Smooth muscle cell (in vitro differentiated cells): Measurements from ENCODE around the gene NANOS1. TPM values are rescaled to one million over a fixed set of nuclear protein-coding genes. Genes with fewer than 3 reads are reported as not detected.

Experiments
- DNase-seq: peaks from one replicate; lab custom pipeline; 2025; ENCODE audit not compliant: unreplicated experiment; lab: John Stamatoyannopoulos, UW
- H2AFZ ChIP-seq: fragments of 200-600 bp; sonication (generic); 2 replicates; pipeline ENCODE4 v1.6.0; 2016; ENCODE audit warnings: antibody characterized with exemption, low read depth, mild to moderate bottlenecking
- H3F3A ChIP-seq: fragments of 200-600 bp; sonication (generic); 2 replicates; pipeline ENCODE4 v1.6.0; 2017; ENCODE audit warnings: antibody characterized with exemption, low read depth
- H3K27ac ChIP-seq: fragments of 200-600 bp; sonication (generic); 2 replicates; pipeline ENCODE4 v1.5.1; 2016; ENCODE audit warnings: low read depth, mild to moderate bottlenecking
- H3K27me3 ChIP-seq: fragments of 200-600 bp; sonication (generic); 2 replicates; pipeline ENCODE4 v1.6.1; 2016; ENCODE audit warnings: low read depth, mild to moderate bottlenecking
- H3K36me3 ChIP-seq: fragments of 200-600 bp; sonication (generic); 2 replicates; pipeline ENCODE4 v1.5.1; 2016; ENCODE audit warnings: low read depth
- H3K4me1 ChIP-seq: fragments of 200-600 bp; sonication (generic); 2 replicates; pipeline ENCODE4 v1.5.1; 2016; ENCODE audit warnings: low read depth
- H3K4me2 ChIP-seq: fragments of 200-600 bp; sonication (generic); 2 replicates; pipeline ENCODE4 v1.6.0; 2016; ENCODE audit warnings: mild to moderate bottlenecking
- H3K4me3 ChIP-seq: fragments of 200-600 bp; sonication (generic); 2 replicates; pipeline ENCODE4 v1.5.1; 2016; ENCODE audit warnings: mild to moderate bottlenecking
- H3K79me2 ChIP-seq: fragments of 200-600 bp; sonication (generic); 2 replicates; pipeline ENCODE4 v1.6.0; 2016; ENCODE audit warnings: low read depth, mild to moderate bottlenecking
- H3K9ac ChIP-seq: fragments of 200-600 bp; sonication (generic); 2 replicates; pipeline ENCODE4 v1.6.0; 2016; ENCODE audit warnings: low read depth
- H3K9me3 ChIP-seq: fragments of 200-600 bp; sonication (generic); replicated peaks from 2 replicates; pipeline ENCODE4 v1.5.1; 2016; ENCODE audit warnings: low read depth
- H4K20me1 ChIP-seq: fragments of 200-600 bp; sonication (generic); 2 replicates; pipeline ENCODE4 v1.6.0; 2016; ENCODE audit warnings: low read depth
- WGBS: methylation state at CpG from one replicate; pipeline ENCODE4 v1.1.7; 2016; ENCODE audit warnings: low lambda C conversion rate; 5-methylcytosine and 5-hydroxymethylcytosine counted together
- polyA plus RNA-seq: library from polyadenylated mRNA; unstranded; fragments of >200 nt; fragmentation: Nextera tagmentation; extraction: Ambion mirVana; gene quantifications from 2 replicates; pipeline ENCODE4 v1.2.1, GENCODE V29; 2016
- small RNA-seq: library from RNA; depleted of rRNA; stranded (forward); fragments of <200 nt; gene quantifications from one replicate; pipeline ENCODE3, GENCODE V24; 2014
- total RNA-seq: library from RNA; depleted of rRNA; stranded (reverse); fragments of >200 nt; gene quantifications from 2 replicates; pipeline ENCODE4 v1.2.3, GENCODE V29; 2014
- TF ChIP-seq, protein P1 (sequence below): fragments of 200-600 bp; sonication (generic); IDR thresholded peaks from 2 replicates; pipeline ENCODE4 v1.5.1; 2017; ENCODE audit warnings: borderline replicate concordance, mild to moderate bottlenecking, antibody characterized with exemption; ENCODE audit not compliant: insufficient read depth, poor library complexity, severe bottlenecking

Gene NANOS1
- total and polyA plus RNA-seq, 2 experiments from 2014 or later = 0.90 to 1.4 TPM

DNA sequence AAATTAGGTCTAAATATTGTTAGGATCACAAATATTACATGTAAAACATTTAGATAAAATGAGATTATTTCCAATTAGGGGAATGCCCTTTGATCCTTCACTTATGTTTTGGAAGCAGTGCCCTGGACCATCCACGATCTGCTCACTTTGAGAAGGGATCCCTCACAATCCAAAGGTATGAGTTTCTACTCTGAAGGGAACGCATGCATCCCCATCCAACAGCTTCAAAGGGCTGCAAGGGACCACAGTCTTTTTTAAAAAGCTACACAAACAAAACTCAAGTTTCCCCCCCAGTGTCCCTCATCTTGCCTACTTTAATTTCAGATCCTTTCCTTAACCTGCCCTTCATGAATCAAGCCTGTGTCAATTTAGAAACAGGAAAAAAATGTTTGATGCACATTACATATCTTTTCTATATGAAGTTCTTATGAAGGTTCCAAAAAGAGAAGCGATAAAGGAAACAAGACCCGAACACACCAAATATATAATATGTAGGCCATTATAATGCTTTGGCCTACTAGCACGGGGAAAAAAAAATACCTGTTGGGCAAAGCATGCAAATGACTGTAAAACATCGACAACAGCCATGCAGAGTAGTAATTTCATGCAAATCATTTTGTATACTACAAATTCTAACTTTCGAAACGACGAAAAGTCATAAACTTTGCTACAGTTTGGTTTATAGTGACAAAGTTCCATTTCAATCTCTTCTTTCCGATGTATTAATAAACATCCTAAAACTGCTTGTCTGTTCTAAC is 49.1 kb downstream of the NANOS1 start:
- 38% methylated on average over 10 of the region's 10 CpGs for WGBS
- H3K27me3 ChIP-seq = no peaks in the 10 kb centered on the region
- peak overlapping the region; percentile 96 for H3K4me3 ChIP-seq
- peak overlapping the region; percentile 92 for H3K27ac ChIP-seq
- peak overlapping the region; percentile 100 for H3K9ac ChIP-seq
- TF ChIP-seq, protein P1, sequence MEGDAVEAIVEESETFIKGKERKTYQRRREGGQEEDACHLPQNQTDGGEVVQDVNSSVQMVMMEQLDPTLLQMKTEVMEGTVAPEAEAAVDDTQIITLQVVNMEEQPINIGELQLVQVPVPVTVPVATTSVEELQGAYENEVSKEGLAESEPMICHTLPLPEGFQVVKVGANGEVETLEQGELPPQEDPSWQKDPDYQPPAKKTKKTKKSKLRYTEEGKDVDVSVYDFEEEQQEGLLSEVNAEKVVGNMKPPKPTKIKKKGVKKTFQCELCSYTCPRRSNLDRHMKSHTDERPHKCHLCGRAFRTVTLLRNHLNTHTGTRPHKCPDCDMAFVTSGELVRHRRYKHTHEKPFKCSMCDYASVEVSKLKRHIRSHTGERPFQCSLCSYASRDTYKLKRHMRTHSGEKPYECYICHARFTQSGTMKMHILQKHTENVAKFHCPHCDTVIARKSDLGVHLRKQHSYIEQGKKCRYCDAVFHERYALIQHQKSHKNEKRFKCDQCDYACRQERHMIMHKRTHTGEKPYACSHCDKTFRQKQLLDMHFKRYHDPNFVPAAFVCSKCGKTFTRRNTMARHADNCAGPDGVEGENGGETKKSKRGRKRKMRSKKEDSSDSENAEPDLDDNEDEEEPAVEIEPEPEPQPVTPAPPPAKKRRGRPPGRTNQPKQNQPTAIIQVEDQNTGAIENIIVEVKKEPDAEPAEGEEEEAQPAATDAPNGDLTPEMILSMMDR = no peak
- DNase-seq = no peak
- no peaks in the 10 kb centered on the region for H3K36me3 ChIP-seq
- peaks cover 2% of the 10 kb centered on the region for H3F3A ChIP-seq
- H4K20me1 ChIP-seq = peaks cover 64% of the 10 kb centered on the region
- H3K9me3 ChIP-seq = no peaks in the 10 kb centered on the region
- H3K4me2 ChIP-seq = peak overlapping the region; percentile 92
- no peak overlapping the region for H2AFZ ChIP-seq
- peaks cover 17% of the 10 kb centered on the region for H3K4me1 ChIP-seq
- H3K79me2 ChIP-seq = peaks cover 74% of the 10 kb centered on the region

DNA sequence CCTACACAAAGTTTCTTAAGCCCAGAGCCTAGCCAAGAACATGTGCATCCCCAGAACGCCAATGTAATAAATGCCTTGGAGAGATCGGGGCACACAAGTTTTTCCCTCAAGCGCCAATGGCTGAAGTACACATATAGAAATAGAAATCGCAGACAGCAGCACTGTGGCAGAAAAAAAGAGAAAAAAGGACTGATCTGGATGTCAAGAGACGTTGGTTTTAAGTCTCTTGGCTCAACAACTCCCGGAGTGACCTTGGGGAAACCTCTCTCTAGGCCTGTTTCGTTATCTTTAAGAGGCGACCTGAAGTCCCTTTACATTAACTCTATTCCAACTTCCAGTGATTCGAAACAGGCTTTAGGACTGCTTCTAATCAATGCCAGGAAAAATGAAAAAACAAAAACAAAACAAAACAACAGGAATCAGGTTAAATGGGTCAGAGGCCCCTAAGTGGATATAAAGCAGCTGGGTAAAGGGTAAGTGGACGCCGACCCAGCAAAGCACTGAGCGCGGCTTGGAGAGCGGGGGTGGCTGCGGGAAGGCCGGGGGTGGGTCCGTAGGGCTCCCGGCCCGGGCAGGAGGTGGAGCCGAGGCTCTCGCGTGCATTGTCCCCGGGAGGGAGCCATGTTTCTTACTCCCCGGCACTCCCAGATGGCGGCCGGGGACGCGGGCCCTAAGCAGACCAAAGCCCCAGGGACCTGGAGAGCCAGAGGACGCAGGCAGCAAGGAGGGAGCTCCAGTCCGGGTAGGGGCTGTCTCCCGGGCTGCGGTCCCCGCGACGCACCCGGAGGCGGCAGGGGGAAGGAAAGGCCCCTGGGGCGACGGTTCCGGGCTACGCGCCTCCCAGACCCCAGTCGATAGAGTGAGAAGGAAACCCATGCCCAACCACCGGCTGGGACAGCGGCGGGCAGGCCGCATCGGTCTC is 50.3 kb downstream of the NANOS1 start:
- Histone ChIP-seq H3K4me1 (peaks cover 17% of the 10 kb centered on the region), H2AFZ (peak overlapping the region; percentile 62), H3K27me3 (no peaks in the 10 kb centered on the region), H3K36me3 (no peaks in the 10 kb centered on the region), H4K20me1 (peaks cover 51% of the 10 kb centered on the region), H3K9ac (peak overlapping the region; percentile 100), H3K4me2 (peak overlapping the region; percentile 92), H3K27ac (peak overlapping the region; percentile 92), H3K79me2 (peaks cover 62% of the 10 kb centered on the region), H3F3A (no peaks in the 10 kb centered on the region), H3K9me3 (no peaks in the 10 kb centered on the region), H3K4me3 (peak overlapping the region; percentile 96)
- under 1% methylated on average over 33 of the region's 48 CpGs for WGBS
- DNase-seq = peak; percentile 60
- TF ChIP-seq, protein P1 = no peak

DNA sequence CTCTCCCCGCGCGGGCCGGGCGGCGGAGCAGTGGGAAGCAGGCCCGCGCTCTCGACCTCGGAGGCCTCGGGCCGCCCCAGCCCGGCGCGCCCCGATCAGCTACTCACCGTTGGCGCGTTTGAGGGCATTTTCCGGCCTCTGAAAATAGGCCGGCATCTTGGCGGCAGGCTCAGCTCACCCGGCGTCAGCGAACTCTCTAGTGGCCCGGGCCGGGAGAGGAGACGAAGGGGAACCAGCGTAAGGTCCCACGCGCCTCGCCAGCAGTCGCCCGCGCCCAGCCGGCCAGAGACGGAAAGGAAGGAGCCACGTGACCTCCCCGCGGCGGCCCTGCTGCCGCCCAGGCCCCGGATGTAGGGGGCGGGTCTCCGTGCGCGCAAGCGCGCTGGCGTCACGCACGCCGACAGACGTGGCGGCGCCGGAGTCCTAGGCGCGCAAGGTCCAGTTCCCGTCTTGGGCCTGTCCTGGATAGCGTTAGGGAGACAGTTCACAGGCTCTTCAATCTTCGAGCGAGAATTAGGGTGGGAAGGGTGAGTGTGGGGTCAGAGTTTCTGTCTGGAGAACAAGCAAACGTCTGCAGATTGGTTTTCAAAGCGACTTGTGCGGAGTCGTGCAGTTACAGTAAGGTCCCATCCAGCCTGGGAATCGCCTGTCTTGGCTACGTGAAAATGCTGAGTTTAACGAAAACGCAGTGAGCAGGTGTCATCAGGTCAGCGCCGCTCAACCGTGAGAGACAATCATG is 51.2 kb downstream of the NANOS1 start, which contains the start of gene EIF3A:
TSS of gene EIF3A (minus strand) at position 297 of the 739 bp plus-strand sequence. CDS start at position 156, 141 bp downstream.
- DNase-seq = peak; percentile 80
- peaks cover 43% of the 10 kb centered on the region for H4K20me1 ChIP-seq
- H3K27ac ChIP-seq = peak within 1 kb of the TSS; percentile 92
- H3K4me1 ChIP-seq = peaks cover 17% of the 10 kb centered on the region
- peak within 1 kb of the TSS; percentile 92 for H3K4me2 ChIP-seq
- H3K79me2 ChIP-seq = peaks cover 54% of the 10 kb centered on the region
- no peaks in the 10 kb centered on the region for H3F3A ChIP-seq
- no peaks in the 10 kb centered on the region for H3K27me3 ChIP-seq
- H3K9ac ChIP-seq = peak within 1 kb of the TSS; percentile 100
- no peaks in the 10 kb centered on the region for H3K36me3 ChIP-seq
- peak within 1 kb of the TSS; percentile 62 for H2AFZ ChIP-seq
- no peaks in the 10 kb centered on the region for H3K9me3 ChIP-seq
- TF ChIP-seq, protein P1 = no peak
- H3K4me3 ChIP-seq = peak within 1 kb of the TSS; percentile 96
- under 1% methylated on average over 74 of the region's 74 CpGs for WGBS

Small RNAs within 50 kb of the gene (small RNA-seq; reads per million reads assigned to genes)
- gene RF00413 (not detected), gene SNORA19 (not detected)

Other genes starting within 250 kb of the NANOS1 start
- 95.0 and 105 TPM in 2 replicates for gene EIF3A, start 51.1 kb downstream of the NANOS1 start, total RNA-seq
- 37.9 and 51.5 TPM in 2 replicates for gene EIF3A, start 51.1 kb downstream of the NANOS1 start, polyA plus RNA-seq
- gene DENND10, start 74.4 kb downstream of the NANOS1 start, total RNA-seq = 45.1 and 57.0 TPM in 2 replicates
- gene DENND10, start 74.4 kb downstream of the NANOS1 start, polyA plus RNA-seq = 51.0 and 57.2 TPM in 2 replicates
- gene SFXN4, start 136.0 kb downstream of the NANOS1 start, total RNA-seq = 7.9 and 12.2 TPM in 2 replicates
- 12.8 and 16.2 TPM in 2 replicates for gene SFXN4, start 136.0 kb downstream of the NANOS1 start, polyA plus RNA-seq
- 156 and 162 TPM in 2 replicates for gene PRDX3, start 149.1 kb downstream of the NANOS1 start, total RNA-seq
- gene PRDX3, start 149.1 kb downstream of the NANOS1 start, polyA plus RNA-seq = 97.3 and 123 TPM in 2 replicates
- 5.2 and 7.0 TPM in 2 replicates for gene GRK5, start 177.9 kb downstream of the NANOS1 start, total RNA-seq
- gene GRK5, start 177.9 kb downstream of the NANOS1 start, polyA plus RNA-seq = 4.4 and 5.0 TPM in 2 replicates